ENCODE results near the gene RPL36. TPM values are rescaled to one million over a fixed set of nuclear protein-coding genes. Genes with fewer than 3 reads are reported as not detected.
"Not testable (repeated sequence)": the region's sequence is repeated elsewhere in the genome, so short reads cannot be mapped to it uniquely, and the experiment has no call there.

RPL36 gene
- total and polyA plus RNA-seq, 8 donors: 606 to 1,150 (median 818) TPM

DNA sequence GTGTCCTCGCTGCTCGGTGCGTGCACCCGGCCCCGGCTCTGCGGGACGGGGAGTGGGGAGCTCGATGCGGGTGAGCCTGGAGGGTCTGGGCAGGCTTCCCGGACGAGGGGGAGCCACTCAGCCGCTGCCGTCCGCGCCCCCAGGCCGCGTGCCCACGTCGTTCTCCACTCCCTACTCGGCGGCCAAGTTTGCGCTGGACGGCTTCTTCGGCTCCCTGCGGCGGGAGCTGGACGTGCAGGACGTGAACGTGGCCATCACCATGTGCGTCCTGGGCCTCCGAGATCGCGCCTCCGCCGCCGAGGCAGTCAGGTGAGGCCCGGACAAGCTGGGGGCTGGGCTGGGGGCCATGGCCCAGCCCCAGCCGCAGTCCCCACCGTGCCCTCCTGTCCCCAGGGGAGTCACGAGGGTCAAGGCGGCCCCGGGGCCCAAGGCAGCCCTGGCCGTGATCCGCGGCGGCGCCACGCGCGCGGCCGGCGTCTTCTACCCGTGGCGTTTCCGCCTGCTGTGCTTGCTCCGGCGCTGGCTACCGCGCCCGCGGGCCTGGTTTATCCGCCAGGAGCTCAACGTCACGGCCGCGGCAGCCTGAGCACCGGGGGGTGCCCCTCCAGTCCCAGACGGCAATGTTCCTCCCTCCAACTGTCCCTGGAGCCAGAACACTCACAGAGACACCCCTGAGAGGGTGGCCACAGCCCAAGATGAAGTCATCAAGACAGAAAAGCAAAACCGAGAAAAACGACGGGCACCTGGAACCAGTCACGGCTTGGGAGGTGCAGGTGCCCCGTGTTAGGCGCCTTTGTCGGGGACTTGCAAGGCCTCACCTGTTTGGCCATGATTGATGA lies 2.5 kb upstream of the RPL36 start:
- no peaks in the 10 kb centered on the region for H3K27me3 ChIP-seq
- H3K4me3 ChIP-seq: peak overlapping the region; percentile 48 to 70
- DNase-seq (no peak), ATAC-seq (no peak)
- H3K27ac ChIP-seq: peak overlapping the region; percentile 45 to 89
- H3K9me3 ChIP-seq: no peaks in the 10 kb centered on the region
- TF ChIP-seq CTCF (IDR thresholded peaks at IDR 0.05): no peak
- intact Hi-C loops (cut with DNase I): no loop called here
- peaks cover 0 to 12% of the 10 kb centered on the region in 2 donors for H3K36me3 ChIP-seq
- peaks cover 10 to 36% of the 10 kb centered on the region in 2 donors for H3K4me1 ChIP-seq

DNA sequence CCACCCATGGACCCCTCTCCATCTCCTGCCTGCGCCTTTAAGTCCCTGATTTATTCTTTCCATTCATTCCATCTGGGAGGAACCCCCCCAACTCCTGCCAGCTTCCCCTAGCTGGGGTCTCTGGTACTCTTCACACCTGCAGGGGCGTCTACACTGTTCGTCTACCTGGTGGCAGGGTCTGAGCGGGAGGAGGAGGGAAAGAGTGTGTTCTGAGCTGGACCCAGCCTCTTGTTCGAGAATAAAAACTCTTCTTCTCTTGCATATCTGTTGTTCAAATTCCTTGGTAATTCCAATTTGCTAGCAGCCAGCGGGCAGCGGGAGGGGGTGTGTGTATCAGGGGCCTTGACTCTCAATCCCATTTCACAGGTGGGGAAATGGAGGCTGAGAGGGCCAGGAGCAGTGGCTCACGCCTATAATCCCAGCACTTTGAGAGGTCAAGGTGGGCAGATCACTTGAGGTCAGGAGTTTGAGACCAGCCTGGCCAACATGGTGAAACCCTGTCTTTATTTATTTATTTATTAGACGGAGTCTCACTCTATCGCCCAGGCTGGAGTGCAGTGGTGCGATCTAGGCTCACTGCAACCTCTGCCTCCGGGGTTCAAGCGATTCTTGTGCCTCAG lies 1.7 kb upstream of the RPL36 start:
- Histone ChIP-seq H3K36me3 (peaks cover 0 to 20% of the 10 kb centered on the region in 2 donors), H3K4me1 (peaks cover 10 to 44% of the 10 kb centered on the region in 2 donors)
- H3K27me3 ChIP-seq; ATAC-seq; H3K4me3 ChIP-seq; intact Hi-C loops (cut with DNase I); DNase-seq; H3K9me3 ChIP-seq; H3K27ac ChIP-seq: not testable (repeated sequence)

- Histone ChIP-seq H3K27me3 (no peaks in the 10 kb centered on the region), H3K27ac (peak overlapping the region; percentile 77 to 89), H3K9me3 (no peaks in the 10 kb centered on the region), H3K4me1 (peaks cover 10 to 42% of the 10 kb centered on the region in 2 donors), H3K36me3 (peaks cover 0 to 48% of the 10 kb centered on the region in 2 donors), H3K4me3 (peak overlapping the region; percentile 49 to 60)
- no peak for TF ChIP-seq CTCF (IDR thresholded peaks at IDR 0.05)
- DNase-seq (peak in 2 of 4 donors; percentile 75 to 84), ATAC-seq (no peak)
- intact Hi-C loops (cut with DNase I): no loop called here
Observed at GRCh38 chr19:5690955-5691821, 1.1 kb downstream of the RPL36 start.

GRCh38 chr19:5691822-5692722 lies 2.0 kb downstream of the RPL36 start:
- TF ChIP-seq CTCF (IDR thresholded peaks at IDR 0.05): no peak
- intact Hi-C loops (cut with DNase I): no loop called here
- no peaks in the 10 kb centered on the region for H3K27me3 ChIP-seq
- no peaks in the 10 kb centered on the region for H3K9me3 ChIP-seq
- ATAC-seq (no peak), DNase-seq (peak in 1 of 4 donors; percentile 80)
- peaks cover 10 to 38% of the 10 kb centered on the region in 2 donors for H3K4me1 ChIP-seq
- H3K36me3 ChIP-seq: peaks cover 0 to 57% of the 10 kb centered on the region in 2 donors
- H3K4me3 ChIP-seq: peak overlapping the region; percentile 49 to 60
- peak overlapping the region; percentile 77 to 89 for H3K27ac ChIP-seq

DNA sequence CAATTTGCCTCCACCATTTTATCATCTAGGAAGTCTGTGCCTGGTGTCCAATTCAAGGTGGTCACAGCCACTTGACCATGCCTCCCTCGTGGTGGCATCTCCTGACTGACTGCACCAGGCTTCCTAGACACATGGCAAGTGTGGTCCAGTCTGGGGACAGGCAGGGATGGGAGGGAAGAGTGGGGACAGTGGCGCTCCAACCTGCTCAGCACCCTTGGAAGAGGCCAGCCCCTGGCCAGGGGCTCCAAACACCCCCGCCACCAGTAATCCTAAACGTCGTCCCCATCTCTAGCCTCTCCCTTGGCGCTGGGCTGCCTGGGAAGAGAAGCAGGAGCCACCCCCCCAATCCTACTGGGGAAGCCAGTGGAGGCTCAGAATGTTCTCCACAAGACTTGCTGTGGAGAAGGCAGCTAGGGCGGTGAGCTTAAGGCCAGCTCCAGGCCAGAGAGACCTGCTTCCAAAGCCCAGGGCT lies 2.7 kb downstream of the RPL36 start:
- no peaks in the 10 kb centered on the region for H3K9me3 ChIP-seq
- no peaks in the 10 kb centered on the region for H3K27me3 ChIP-seq
- intact Hi-C loops (cut with DNase I): no loop called here
- TF ChIP-seq CTCF (IDR thresholded peaks at IDR 0.05): no peak
- no peak for ATAC-seq
- peaks cover 0 to 61% of the 10 kb centered on the region in 2 donors for H3K36me3 ChIP-seq
- no peak overlapping the region for H3K27ac ChIP-seq
- no peak for DNase-seq
- H3K4me1 ChIP-seq: peaks cover 10 to 31% of the 10 kb centered on the region in 2 donors
- no peak overlapping the region for H3K4me3 ChIP-seq

All from left lung (tissue), 10 donors.